Activated CD8-positive, alpha-beta memory T cell treated with anti-CD3 and anti-CD28 coated beads, Interleukin-2, amount 10 ng/mL, durations not matched to agents 7 days and 5 days (primary cell): ENCODE data around the gene DDR1. TPM values are rescaled to one million over a fixed set of nuclear protein-coding genes. Genes with fewer than 3 reads are reported as not detected.
"Not testable (repeated sequence)": the region's sequence is repeated elsewhere in the genome, so short reads cannot be mapped to it uniquely, and the experiment has no call there.

Source experiments
- ATAC-seq: fragments of 150-1000 bp; cut with Tn5 transposase; one replicate; pipeline ENCODE4 v1.10.0; 2021; ENCODE audit warnings: moderate library complexity
- CTCF ChIA-PET: fragments of 350-600 bp; sonication (Branson Sonifier 250); formaldehyde crosslinking; loops from one replicate; lab custom pipeline; 2021; ENCODE audit warnings: antibody characterized with exemption; lab: Charles Lee
- DNase-seq: peaks from one replicate; pipeline ENCODE4 v3.0.0-alpha.2; 2020
- H3K27ac Mint-ChIP-seq: one replicate; pipeline ENCODE4 v1.8.0; 2021; ENCODE audit warnings: mild to moderate bottlenecking, mixed read lengths
- H3K27me3 Mint-ChIP-seq: one replicate; pipeline ENCODE4 v1.8.0; 2021; ENCODE audit warnings: mixed read lengths
- H3K36me3 Mint-ChIP-seq: one replicate; pipeline ENCODE4 v1.8.0; 2021; ENCODE audit warnings: mild to moderate bottlenecking, mixed read lengths
- H3K4me1 Mint-ChIP-seq: one replicate; pipeline ENCODE4 v1.8.0; 2021; ENCODE audit warnings: mixed read lengths
- H3K4me3 Mint-ChIP-seq: one replicate; pipeline ENCODE4 v1.8.0; 2021; ENCODE audit warnings: mild to moderate bottlenecking, moderate library complexity, mixed read lengths
- H3K9me3 Mint-ChIP-seq: one replicate; pipeline ENCODE4 v1.8.0; 2022; ENCODE audit warnings: low read depth, mixed read lengths
- total RNA-seq, 2 experiments: library from RNA; stranded (reverse); gene quantifications; one replicate each; pipeline ENCODE4 v1.2.3, GENCODE V29; 2021

The DDR1 gene
- total RNA-seq, 2 experiments from 2014 or later, result 3.8 to 4.9 TPM

DNA sequence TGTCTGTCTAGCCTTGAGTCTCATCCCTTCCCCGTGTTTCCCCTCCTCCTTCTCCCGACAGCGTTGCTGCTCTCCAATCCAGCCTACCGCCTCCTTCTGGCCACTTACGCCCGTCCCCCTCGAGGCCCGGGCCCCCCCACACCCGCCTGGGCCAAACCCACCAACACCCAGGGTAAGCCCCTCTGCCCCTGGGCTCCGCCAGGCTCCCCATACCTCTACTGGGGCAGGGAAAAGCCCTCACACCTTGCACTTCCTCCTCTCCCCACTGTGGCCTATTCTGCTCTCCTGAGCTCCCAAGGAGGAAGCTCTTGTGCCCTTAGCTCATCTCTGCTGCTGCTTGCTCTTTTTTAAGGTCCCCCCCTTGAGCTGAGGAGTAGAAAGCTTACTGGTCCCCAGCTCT lies 11.0 kb downstream of the DDR1 start:
- H3K4me3 Mint-ChIP-seq, result no peak overlapping the region
- CTCF ChIA-PET, result interaction anchor here (0.7 to 3.9 kb wide), 3 partner anchors 19 to 120 kb away, joined by 3 to 14 read pairs (median 4); partner anchors contain the start of gene VARS2
- ATAC-seq, result no peak
- no peaks in the 10 kb centered on the region for H3K4me1 Mint-ChIP-seq
- H3K27ac Mint-ChIP-seq, result no peak overlapping the region
- no peaks in the 10 kb centered on the region for H3K9me3 Mint-ChIP-seq
- H3K27me3 Mint-ChIP-seq, result no peaks in the 10 kb centered on the region
- no peak for DNase-seq
- H3K36me3 Mint-ChIP-seq, result no peaks in the 10 kb centered on the region

DNA sequence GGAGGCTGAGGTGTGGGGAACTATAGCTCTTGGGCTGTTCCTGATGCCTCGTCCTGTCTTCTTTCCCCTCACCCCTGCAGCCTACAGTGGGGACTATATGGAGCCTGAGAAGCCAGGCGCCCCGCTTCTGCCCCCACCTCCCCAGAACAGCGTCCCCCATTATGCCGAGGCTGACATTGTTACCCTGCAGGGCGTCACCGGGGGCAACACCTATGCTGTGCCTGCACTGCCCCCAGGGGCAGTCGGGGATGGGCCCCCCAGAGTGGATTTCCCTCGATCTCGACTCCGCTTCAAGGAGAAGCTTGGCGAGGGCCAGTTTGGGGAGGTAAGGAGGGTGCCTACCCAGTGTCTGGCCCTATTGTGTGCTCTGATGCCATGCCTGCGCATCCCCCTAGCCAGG lies 12.2 kb downstream of the DDR1 start:
- CTCF ChIA-PET, result interaction anchor here (1.4 to 3.9 kb wide), 2 partner anchors 18 to 68 kb away, joined by 3 to 14 read pairs; partner anchors contain the start of gene VARS2
- Mint-ChIP-seq H3K4me3 (no peak overlapping the region), H3K27ac (no peak overlapping the region), H3K27me3 (no peaks in the 10 kb centered on the region), H3K4me1 (no peaks in the 10 kb centered on the region), H3K9me3 (no peaks in the 10 kb centered on the region), H3K36me3 (no peaks in the 10 kb centered on the region)
- ATAC-seq, result no peak
- no peak for DNase-seq

GRCh38 chr6:30897882-30898281 lies 13.6 kb downstream of the DDR1 start:
- no peak overlapping the region for H3K4me3 Mint-ChIP-seq
- no peak for DNase-seq
- ATAC-seq, result no peak
- no peak overlapping the region for H3K27ac Mint-ChIP-seq
- no peaks in the 10 kb centered on the region for H3K9me3 Mint-ChIP-seq
- no peaks in the 10 kb centered on the region for H3K36me3 Mint-ChIP-seq
- H3K4me1 Mint-ChIP-seq, result peaks cover 8% of the 10 kb centered on the region
- CTCF ChIA-PET, result interaction anchor here (3.9 kb wide), 1 partner anchor 16 kb away, joined by 14 read pairs; the partner anchor contains the start of gene VARS2
- H3K27me3 Mint-ChIP-seq, result no peaks in the 10 kb centered on the region

GRCh38 chr6:30898750-30899360 lies 14.5 kb downstream of the DDR1 start:
- Mint-ChIP-seq H3K4me1 (peaks cover 9% of the 10 kb centered on the region), H3K36me3 (no peaks in the 10 kb centered on the region), H3K27me3 (no peaks in the 10 kb centered on the region), H3K9me3 (no peaks in the 10 kb centered on the region), H3K4me3 (no peak overlapping the region), H3K27ac (no peak overlapping the region)
- no peak for ATAC-seq
- DNase-seq, result no peak
- CTCF ChIA-PET, result interaction anchor here (1.4 to 3.9 kb wide), 2 partner anchors 10 to 15 kb away, joined by 4 to 14 read pairs; partner anchors contain the start of gene VARS2

DNA sequence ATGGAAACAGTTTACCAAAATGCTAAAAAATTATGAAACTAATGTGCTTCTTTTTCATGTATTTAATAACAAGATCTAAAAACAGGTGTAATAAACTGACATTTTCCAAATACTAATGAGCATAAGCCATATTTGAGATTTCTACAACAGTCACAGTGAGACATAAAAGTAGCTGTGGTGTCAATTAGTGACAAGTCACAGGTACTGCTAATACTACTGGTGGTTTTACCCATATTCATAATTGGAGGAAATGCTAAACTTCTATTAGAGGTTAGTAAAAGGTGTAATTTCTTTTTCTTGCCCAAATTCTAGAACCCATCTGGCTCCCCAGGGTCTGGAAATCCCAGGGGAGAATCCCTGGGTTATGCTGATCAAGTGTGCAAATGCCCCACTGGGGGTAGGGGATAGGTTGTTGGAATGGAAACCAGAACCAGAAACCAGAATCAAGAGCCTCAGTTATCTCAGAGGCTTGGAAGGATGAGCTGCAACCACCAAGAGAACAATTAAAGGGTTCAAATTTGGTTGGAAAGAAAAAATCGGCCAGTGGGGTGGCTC lies 16.6 kb downstream of the DDR1 start:
- CTCF ChIA-PET, result interaction anchor here (0.8 to 1.4 kb wide), 2 partner anchors 14 to 178 kb away, joined by 3 to 5 read pairs; partner anchors contain the start of gene VARS2
- H3K36me3 Mint-ChIP-seq, result no peaks in the 10 kb centered on the region
- ATAC-seq (no peak), DNase-seq (no peak)
- H3K9me3 Mint-ChIP-seq, result no peaks in the 10 kb centered on the region
- no peaks in the 10 kb centered on the region for H3K27me3 Mint-ChIP-seq
- H3K4me1 Mint-ChIP-seq, result peaks cover 9% of the 10 kb centered on the region
- no peak overlapping the region for H3K4me3 Mint-ChIP-seq
- H3K27ac Mint-ChIP-seq, result no peak overlapping the region

DNA sequence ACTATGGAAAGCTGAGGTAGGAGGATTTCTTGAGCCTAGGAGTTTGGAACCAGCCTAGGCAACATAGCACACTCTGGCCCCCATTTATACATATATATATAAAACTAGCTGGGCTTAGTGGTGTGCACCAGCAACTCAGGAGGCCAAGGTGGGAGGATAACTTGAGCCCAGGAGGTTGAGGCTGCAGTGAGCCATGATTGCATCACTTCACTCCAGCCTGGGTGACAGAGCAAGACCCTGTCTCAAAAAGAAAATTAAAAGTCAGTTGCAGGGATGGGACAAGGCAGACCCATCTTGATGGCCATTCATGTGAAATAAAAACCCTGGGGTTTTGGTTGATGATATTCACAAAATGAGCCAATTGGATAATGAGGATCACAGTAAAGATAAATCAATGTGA lies 17.1 kb downstream of the DDR1 start:
- Mint-ChIP-seq H3K36me3 (no peaks in the 10 kb centered on the region), H3K4me1 (peaks cover 9% of the 10 kb centered on the region), H3K4me3 (no peak overlapping the region), H3K9me3 (no peaks in the 10 kb centered on the region), H3K27ac (no peak overlapping the region), H3K27me3 (no peaks in the 10 kb centered on the region)
- CTCF ChIA-PET, result interaction anchor here (0.8 to 1.4 kb wide), 2 partner anchors 13 to 178 kb away, joined by 3 to 5 read pairs; partner anchors contain the start of gene VARS2
- DNase-seq, result no peak
- ATAC-seq, result no peak

DNA sequence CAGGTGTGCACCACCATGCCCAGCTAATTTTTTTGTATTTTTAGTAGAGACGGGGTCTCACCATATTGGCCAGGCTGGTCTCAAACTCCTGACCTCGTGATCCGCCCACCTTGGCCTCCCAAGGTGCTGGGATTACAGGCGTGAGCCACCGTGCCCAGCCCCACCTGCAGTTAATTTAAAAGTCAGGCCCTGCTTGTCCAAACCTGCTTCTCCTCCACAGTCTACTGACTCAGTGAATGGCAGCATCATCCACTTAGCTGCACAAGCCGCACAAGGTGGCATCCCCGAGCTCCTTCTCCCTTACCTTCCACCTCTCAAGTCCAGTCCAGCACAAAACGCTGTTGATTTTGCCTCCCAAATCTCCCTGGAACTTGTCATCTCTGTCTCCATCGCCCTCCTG lies 17.9 kb downstream of the DDR1 start:
- H3K27me3 Mint-ChIP-seq, DNase-seq, H3K27ac Mint-ChIP-seq, ATAC-seq, H3K4me3 Mint-ChIP-seq, H3K36me3 Mint-ChIP-seq, H3K9me3 Mint-ChIP-seq: not testable (repeated sequence)
- H3K4me1 Mint-ChIP-seq, result peaks cover 11% of the 10 kb centered on the region
- CTCF ChIA-PET, result interaction anchor here (0.7 kb wide), 1 partner anchor 185 kb away, joined by 3 read pairs; no protein-coding TSS in a partner anchor

- peaks cover 14% of the 10 kb centered on the region for H3K4me1 Mint-ChIP-seq
- no peak overlapping the region for H3K27ac Mint-ChIP-seq
- no peaks in the 10 kb centered on the region for H3K9me3 Mint-ChIP-seq
- H3K36me3 Mint-ChIP-seq, result no peaks in the 10 kb centered on the region
- H3K4me3 Mint-ChIP-seq, result no peak overlapping the region
- H3K27me3 Mint-ChIP-seq, result no peaks in the 10 kb centered on the region
- CTCF ChIA-PET, result no interaction called here
- no peak for ATAC-seq
- DNase-seq, result no peak
Measured at GRCh38 chr6:30902709-30903108, 18.4 kb downstream of the DDR1 start.

DNA sequence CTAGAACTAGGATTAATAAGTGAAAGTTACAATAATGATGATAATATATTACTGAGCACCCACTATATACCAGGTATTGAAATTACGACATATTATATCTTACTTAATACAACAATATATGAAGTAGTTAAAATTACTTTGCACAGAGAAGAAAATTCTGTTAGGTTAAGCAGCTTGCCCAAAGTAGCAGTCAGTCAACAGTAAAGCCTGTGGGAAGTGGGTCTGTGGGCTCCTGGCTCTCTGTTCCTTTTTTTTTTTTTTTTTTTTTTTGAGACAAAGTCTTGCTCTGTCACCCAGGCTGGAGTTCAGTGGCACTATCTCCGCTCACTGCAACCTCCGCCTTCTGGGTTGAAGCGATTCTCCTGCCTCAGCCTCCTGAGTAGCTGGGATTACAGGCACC lies 18.9 kb downstream of the DDR1 start:
- peaks cover 17% of the 10 kb centered on the region for H3K4me1 Mint-ChIP-seq

DNA sequence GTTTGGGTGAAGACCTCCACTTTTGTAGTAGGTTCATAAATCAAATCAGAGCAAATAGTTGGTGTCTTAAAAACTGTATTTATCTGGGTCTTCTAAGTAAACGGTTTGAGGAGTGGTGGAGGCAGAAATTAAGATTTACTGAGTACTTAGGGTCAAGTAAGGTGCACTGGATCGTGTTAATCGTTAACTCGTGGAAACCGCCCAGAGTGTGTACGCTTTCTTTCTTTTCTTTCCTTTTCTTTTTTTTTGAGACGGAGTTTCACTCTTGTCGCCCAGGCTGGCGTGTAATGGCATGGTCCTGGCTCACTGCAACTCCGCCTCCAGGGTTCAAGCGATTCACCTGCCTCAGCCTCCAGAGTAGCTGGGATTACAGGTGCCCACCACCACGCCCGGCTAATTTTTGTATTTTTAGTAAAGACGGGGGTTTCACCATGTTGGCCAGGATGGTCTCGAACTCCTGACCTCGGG lies 23.0 kb downstream of the DDR1 start:
- H3K4me1 Mint-ChIP-seq, result peaks cover 25% of the 10 kb centered on the region
- CTCF ChIA-PET, result interaction anchor here (1.0 to 4.8 kb wide), 9 partner anchors 8 to 281 kb away, joined by 3 to 17 read pairs (median 4); partner anchors contain the start of gene ATAT1
- ATAC-seq, H3K36me3 Mint-ChIP-seq, H3K9me3 Mint-ChIP-seq, H3K27me3 Mint-ChIP-seq, DNase-seq: not testable (repeated sequence)
- peak overlapping the region; percentile 59 for H3K27ac Mint-ChIP-seq
- peak overlapping the region; percentile 97 for H3K4me3 Mint-ChIP-seq

More for the DNA sequence above, 18.9 kb downstream of the DDR1 start:
- ATAC-seq (no peak), DNase-seq (no peak)
- no peak overlapping the region for H3K27ac Mint-ChIP-seq
- no peaks in the 10 kb centered on the region for H3K9me3 Mint-ChIP-seq
- CTCF ChIA-PET, result interaction anchor here (0.7 to 2.7 kb wide), 2 partner anchors 10 to 151 kb away, joined by 3 to 10 read pairs; partner anchors contain the start of gene VARS2
- H3K4me3 Mint-ChIP-seq, result no peak overlapping the region
- no peaks in the 10 kb centered on the region for H3K27me3 Mint-ChIP-seq
- H3K36me3 Mint-ChIP-seq, result no peaks in the 10 kb centered on the region

- Mint-ChIP-seq H3K27me3 (no peaks in the 10 kb centered on the region), H3K36me3 (peaks cover 5% of the 10 kb centered on the region), H3K9me3 (no peaks in the 10 kb centered on the region), H3K4me1 (peaks cover 19% of the 10 kb centered on the region), H3K27ac (peak within 1 kb of the TSS; percentile 78), H3K4me3 (peak within 1 kb of the TSS; percentile 97)
- ATAC-seq, result peak; percentile 98
- CTCF ChIA-PET, result interaction anchor here (1.0 to 4.8 kb wide), 7 partner anchors 8 to 281 kb away, joined by 3 to 17 read pairs (median 5); partner anchors contain the start of gene ATAT1
- peak; percentile 98 for DNase-seq
Measured at GRCh38 chr6:30907758-30908591, 23.7 kb downstream of the DDR1 start, which contains the start of gene GTF2H4. TSS of gene GTF2H4 (plus strand) at chr6:30908207.

DNA sequence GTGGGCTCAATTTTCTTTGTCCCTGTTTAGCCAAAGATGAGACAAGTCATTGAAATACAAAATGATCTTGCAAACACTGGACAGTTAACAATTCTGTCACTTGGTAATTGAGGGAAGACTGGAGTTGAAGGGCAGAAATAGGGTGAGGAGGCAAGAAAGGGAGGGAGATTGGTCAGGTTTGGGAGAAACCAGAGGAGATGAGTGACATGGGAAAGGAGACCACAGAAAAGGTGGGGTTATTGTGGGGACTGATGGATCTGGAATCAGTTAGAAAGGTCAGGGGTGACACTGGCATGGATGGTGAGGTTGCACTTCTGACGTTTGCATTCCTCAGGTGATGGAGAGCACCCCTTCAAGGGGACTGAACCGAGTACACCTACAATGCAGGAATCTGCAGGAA lies 24.4 kb downstream of the DDR1 start:
- CTCF ChIA-PET, result interaction anchor here (1.5 to 4.8 kb wide), 2 partner anchors 179 to 218 kb away, joined by 3 to 17 read pairs; no protein-coding TSS in a partner anchor
- Mint-ChIP-seq H3K4me1 (peaks cover 25% of the 10 kb centered on the region), H3K4me3 (peak overlapping the region; percentile 97), H3K27ac (no peak overlapping the region), H3K36me3 (peaks cover 5% of the 10 kb centered on the region), H3K9me3 (no peaks in the 10 kb centered on the region), H3K27me3 (no peaks in the 10 kb centered on the region)
- ATAC-seq (no peak), DNase-seq (no peak)

DNA sequence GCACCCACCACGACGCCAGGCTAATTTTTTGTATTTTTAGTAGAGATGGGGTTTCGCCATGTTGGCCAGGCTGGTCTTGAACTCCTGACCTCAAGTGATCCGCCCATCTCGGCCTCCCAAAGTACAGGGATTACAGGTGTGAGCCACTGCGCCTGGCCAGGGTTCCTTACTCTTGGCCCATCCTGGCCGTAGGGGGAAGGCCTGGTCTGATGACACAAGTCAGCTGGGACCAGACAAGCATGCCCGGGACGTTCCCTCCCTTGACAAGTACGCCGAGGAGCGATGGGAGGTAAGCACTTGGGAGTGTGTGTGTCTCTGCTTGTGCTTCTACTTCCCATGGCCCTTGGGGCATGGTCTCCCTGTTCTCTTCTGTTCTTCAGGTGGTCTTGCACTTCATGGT lies 26.2 kb downstream of the DDR1 start:
- H3K27me3 Mint-ChIP-seq, ATAC-seq, H3K9me3 Mint-ChIP-seq, DNase-seq, H3K27ac Mint-ChIP-seq, H3K4me3 Mint-ChIP-seq, H3K36me3 Mint-ChIP-seq: not testable (repeated sequence)
- CTCF ChIA-PET, result interaction anchor here (1.0 to 6.9 kb wide), 2 partner anchors 161 to 169 kb away, joined by 3 to 65 read pairs; no protein-coding TSS in a partner anchor
- H3K4me1 Mint-ChIP-seq, result peaks cover 35% of the 10 kb centered on the region
